Liver (tissue), 9 donors: ENCODE data around the gene LHFPL2. TPM values are rescaled to one million over a fixed set of nuclear protein-coding genes. Genes with fewer than 3 reads are reported as not detected.

Experiments used
- DNase-seq: peaks from one replicate; pipeline ENCODE4 v3.0.0-alpha.2; 2017; ENCODE audit warnings: low spot score
- H3K27ac ChIP-seq, 2 donors: one replicate each; pipeline ENCODE4 v1.7.0; 2013; ENCODE audit warnings: inconsistent platforms in 2 of 2, low read length in 2 of 2, control low read depth in 1 of 2, low read depth in 1 of 2, mild to moderate bottlenecking in 1 of 2
- H3K27me3 ChIP-seq, 4 donors: one replicate each; pipeline versions ENCODE4 v1.6.1 to v1.7.0; 2013; ENCODE audit warnings: low read length in 3 of 4, inconsistent platforms in 1 of 4, mild to moderate bottlenecking in 1 of 4, moderate library complexity in 1 of 4; ENCODE audit not compliant: control insufficient read depth in 4 of 4, insufficient read depth in 4 of 4
- H3K36me3 ChIP-seq, 4 donors: one replicate each; pipeline versions ENCODE4 v1.6.1 to v1.7.0; 2013; ENCODE audit warnings: low read length in 3 of 4, mild to moderate bottlenecking in 3 of 4, low read depth in 1 of 4, moderate library complexity in 1 of 4; ENCODE audit not compliant: control insufficient read depth in 4 of 4, insufficient read depth in 3 of 4
- H3K4me1 ChIP-seq, 4 donors: one replicate each; pipeline versions ENCODE4 v1.6.1 to v1.7.0; 2013; ENCODE audit warnings: low read length in 3 of 4, mild to moderate bottlenecking in 3 of 4, moderate library complexity in 1 of 4; ENCODE audit not compliant: control insufficient read depth in 4 of 4, insufficient read depth in 4 of 4
- H3K4me3 ChIP-seq, 3 donors: one replicate each; pipeline versions ENCODE4 v1.6.1 to v1.7.0; 2013; ENCODE audit warnings: low read length in 3 of 3, control low read depth in 1 of 3, low read depth in 1 of 3, mild to moderate bottlenecking in 1 of 3
- H3K9ac ChIP-seq, 2 donors: one replicate each; pipeline ENCODE4 v1.7.0; 2013; ENCODE audit warnings: low read length in 2 of 2, mild to moderate bottlenecking in 2 of 2, moderate library complexity in 2 of 2, control low read depth in 1 of 2, low read depth in 1 of 2
- H3K9me3 ChIP-seq, 4 donors: one replicate each; pipeline versions ENCODE4 v1.6.1 to v1.7.0; 2013; ENCODE audit warnings: low read length in 3 of 4; ENCODE audit not compliant: control insufficient read depth in 4 of 4
- EGR1 ChIP-seq, 2 donors: IDR thresholded peaks; 2 replicates each; pipeline ENCODE4 v1.6.1; 2016 to 2018; ENCODE audit warnings: antibody characterized with exemption in 2 of 2, low read depth in 2 of 2
- FOXA1 ChIP-seq: IDR thresholded peaks from 2 replicates; pipeline ENCODE4 v1.6.1; 2016; ENCODE audit warnings: antibody characterized with exemption
- FOXA2 ChIP-seq: IDR thresholded peaks from 2 replicates; pipeline ENCODE4 v1.6.1; 2016; ENCODE audit warnings: antibody characterized with exemption
- GABPA ChIP-seq, 2 donors: IDR thresholded peaks in 1 of 2; conservative IDR thresholded peaks in 1 of 2; 2 replicates each; pipeline ENCODE4 v1.6.1; 2016; ENCODE audit warnings: antibody characterized with exemption in 2 of 2, mild to moderate bottlenecking in 1 of 2, moderate library complexity in 1 of 2
- HNF4A ChIP-seq, 2 donors: conservative IDR thresholded peaks; 2 replicates each; pipeline ENCODE4 v1.6.1; 2016; ENCODE audit warnings: antibody characterized with exemption in 2 of 2, mild to moderate bottlenecking in 2 of 2
- JUND ChIP-seq, 2 donors: IDR thresholded peaks; 2 replicates each; pipeline ENCODE4 v1.6.1; 2016; ENCODE audit warnings: antibody characterized with exemption in 2 of 2
- NR2F2 ChIP-seq: IDR thresholded peaks from 2 replicates; pipeline ENCODE4 v1.6.1; 2016; ENCODE audit warnings: antibody characterized with exemption
- RAD21 ChIP-seq, 2 donors: IDR thresholded peaks; 2 replicates each; pipeline ENCODE4 v1.6.1; 2016; ENCODE audit warnings: antibody characterized with exemption in 2 of 2, mild to moderate bottlenecking in 2 of 2
- RXRA ChIP-seq, 2 donors: IDR thresholded peaks; 2 replicates each; pipeline ENCODE4 v1.6.1; 2017 to 2018; ENCODE audit warnings: antibody characterized with exemption in 2 of 2, mild to moderate bottlenecking in 1 of 2
- SP1 ChIP-seq: IDR thresholded peaks from 2 replicates; pipeline ENCODE4 v1.6.1; 2018; ENCODE audit warnings: antibody characterized with exemption, mild to moderate bottlenecking
- TAF1 ChIP-seq: conservative IDR thresholded peaks from 2 replicates; pipeline ENCODE4 v1.6.1; 2016; ENCODE audit warnings: antibody characterized with exemption, mild to moderate bottlenecking
- YY1 ChIP-seq: IDR thresholded peaks from 2 replicates; pipeline ENCODE4 v1.6.1; 2016; ENCODE audit warnings: antibody characterized with exemption, mild to moderate bottlenecking
- WGBS: extraction: QIAGEN DNeasy Blood & Tissue Kit; methylation state at CpG from one replicate; pipeline ENCODE4 v1.1.7; 2013; 5-methylcytosine and 5-hydroxymethylcytosine counted together
- polyA plus RNA-seq, 2 donors: library from polyadenylated mRNA; stranded (reverse) in 1 of 2; unstranded in 1 of 2; fragments of 200-250 nt in 1 of 2; fragments of >200 nt in 1 of 2; fragmentation: Nextera tagmentation in 1 of 2; extraction: Ambion mirVana in 1 of 2; gene quantifications; one replicate each; pipeline versions ENCODE4 v1.2.1 to v1.2.3, GENCODE V29; 2013 to 2015
- total RNA-seq, 2 donors: library from RNA; depleted of rRNA; stranded (reverse); fragments of >200 nt; gene quantifications; one replicate each; pipeline ENCODE4 v1.2.3, GENCODE V29; 2014
- TF ChIP-seq, protein P1 (sequence below): IDR thresholded peaks from 2 replicates; pipeline ENCODE4 v1.6.1; 2016; ENCODE audit warnings: antibody characterized with exemption
- TF ChIP-seq, protein P2 (sequence below): IDR thresholded peaks from 2 replicates; pipeline ENCODE4 v1.6.1; 2016; ENCODE audit warnings: antibody characterized with exemption
- TF ChIP-seq, protein P3 (sequence below): fragments of 150-350 bp; IDR thresholded peaks from 2 replicates; pipeline ENCODE4 v1.5.1; 2017; ENCODE audit warnings: improper control_type of control experiment, low read depth, low read length; ENCODE audit not compliant: missing input control
- TF ChIP-seq, protein P4 (sequence below): IDR thresholded peaks from 2 replicates; pipeline ENCODE4 v1.6.1; 2016; ENCODE audit warnings: antibody characterized with exemption, mild to moderate bottlenecking
- TF ChIP-seq, protein P5 (sequence below): IDR thresholded peaks from 2 replicates; pipeline ENCODE4 v1.6.1; 2016; ENCODE audit warnings: antibody characterized with exemption
- donor health status: healthy.
- donor health status: healthy.
- donor health status: healthy.
- donor health status: healthy.
- donor health status: healthy.

LHFPL2 gene
- total and polyA plus RNA-seq, 4 donors: 1.6 to 9.4 (median 5.6) TPM

DNA sequence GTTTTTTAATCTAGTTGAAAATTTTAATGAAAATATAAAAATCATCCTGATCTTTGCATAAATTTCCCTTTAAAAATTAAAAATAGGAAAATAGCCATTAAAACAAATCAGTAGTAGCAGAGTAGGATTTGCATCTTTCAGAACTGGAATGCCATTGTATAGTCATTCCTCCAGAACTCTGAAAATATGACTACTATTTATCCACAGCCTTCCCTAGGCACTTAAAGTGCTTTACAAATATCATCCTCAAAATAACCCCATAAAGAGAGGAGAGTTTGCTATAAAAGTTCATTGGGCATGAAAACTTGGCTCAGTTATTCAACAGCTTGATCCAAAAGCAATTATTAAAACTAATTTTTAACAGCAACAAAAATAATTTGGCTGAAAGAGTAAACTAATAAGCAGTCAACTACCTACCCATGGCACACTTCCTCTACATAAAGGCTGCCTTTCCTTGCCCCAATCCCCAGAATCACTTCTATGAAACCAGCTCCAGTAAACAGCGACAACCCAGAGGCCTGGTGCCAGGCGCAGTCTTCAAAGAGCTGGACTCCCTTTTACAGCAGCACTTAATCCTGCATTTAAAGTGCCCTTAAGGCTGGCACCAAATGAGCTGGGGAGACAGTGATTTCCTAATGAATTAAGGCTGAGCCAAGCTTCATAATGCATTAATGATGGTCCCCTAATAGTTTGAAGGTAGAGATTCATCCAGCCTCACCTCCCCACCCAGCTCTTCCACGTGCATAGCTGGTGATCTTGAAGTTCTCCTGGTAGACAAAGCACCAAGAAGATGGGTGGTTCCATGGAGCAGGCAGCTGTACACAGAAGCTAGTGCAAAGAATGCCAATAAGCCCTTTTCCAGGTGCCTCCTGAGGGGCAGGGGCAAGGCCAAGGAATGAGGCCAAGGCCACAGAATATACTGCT lies 36.1 kb downstream of the LHFPL2 start:
- no peaks in the 10 kb centered on the region for H3K9me3 ChIP-seq
- no peak overlapping the region for H3K27ac ChIP-seq
- H3K27me3 ChIP-seq: no peaks in the 10 kb centered on the region
- no peaks in the 10 kb centered on the region for H3K36me3 ChIP-seq
- DNase-seq: no peak
- H3K4me1 ChIP-seq: no peaks in the 10 kb centered on the region
- no peak overlapping the region for H3K4me3 ChIP-seq
- H3K9ac ChIP-seq: no peak overlapping the region
- 94% methylated on average over 3 of the region's 3 CpGs for WGBS
- TF ChIP-seq, protein P1, sequence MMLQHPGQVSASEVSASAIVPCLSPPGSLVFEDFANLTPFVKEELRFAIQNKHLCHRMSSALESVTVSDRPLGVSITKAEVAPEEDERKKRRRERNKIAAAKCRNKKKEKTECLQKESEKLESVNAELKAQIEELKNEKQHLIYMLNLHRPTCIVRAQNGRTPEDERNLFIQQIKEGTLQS: no peak
- no peak for TF ChIP-seq HNF4A (conservative IDR thresholded peaks at IDR 0.05)
- no peak for TF ChIP-seq JUND (IDR thresholded peaks at IDR 0.05)
- no peak for TF ChIP-seq FOXA2
- TF ChIP-seq SP1: no peak
- TF ChIP-seq, protein P2, sequence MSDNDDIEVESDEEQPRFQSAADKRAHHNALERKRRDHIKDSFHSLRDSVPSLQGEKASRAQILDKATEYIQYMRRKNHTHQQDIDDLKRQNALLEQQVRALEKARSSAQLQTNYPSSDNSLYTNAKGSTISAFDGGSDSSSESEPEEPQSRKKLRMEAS: no peak
- no peak for TF ChIP-seq GABPA (IDR thresholded peaks at IDR 0.05 in 1 of 2, conservative IDR thresholded peaks at IDR 0.05 in 1 of 2)
- TF ChIP-seq, protein P3, sequence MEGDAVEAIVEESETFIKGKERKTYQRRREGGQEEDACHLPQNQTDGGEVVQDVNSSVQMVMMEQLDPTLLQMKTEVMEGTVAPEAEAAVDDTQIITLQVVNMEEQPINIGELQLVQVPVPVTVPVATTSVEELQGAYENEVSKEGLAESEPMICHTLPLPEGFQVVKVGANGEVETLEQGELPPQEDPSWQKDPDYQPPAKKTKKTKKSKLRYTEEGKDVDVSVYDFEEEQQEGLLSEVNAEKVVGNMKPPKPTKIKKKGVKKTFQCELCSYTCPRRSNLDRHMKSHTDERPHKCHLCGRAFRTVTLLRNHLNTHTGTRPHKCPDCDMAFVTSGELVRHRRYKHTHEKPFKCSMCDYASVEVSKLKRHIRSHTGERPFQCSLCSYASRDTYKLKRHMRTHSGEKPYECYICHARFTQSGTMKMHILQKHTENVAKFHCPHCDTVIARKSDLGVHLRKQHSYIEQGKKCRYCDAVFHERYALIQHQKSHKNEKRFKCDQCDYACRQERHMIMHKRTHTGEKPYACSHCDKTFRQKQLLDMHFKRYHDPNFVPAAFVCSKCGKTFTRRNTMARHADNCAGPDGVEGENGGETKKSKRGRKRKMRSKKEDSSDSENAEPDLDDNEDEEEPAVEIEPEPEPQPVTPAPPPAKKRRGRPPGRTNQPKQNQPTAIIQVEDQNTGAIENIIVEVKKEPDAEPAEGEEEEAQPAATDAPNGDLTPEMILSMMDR: no peak
- no peak for TF ChIP-seq RXRA (IDR thresholded peaks at IDR 0.05)
- no peak for TF ChIP-seq RAD21 (IDR thresholded peaks at IDR 0.05)
- TF ChIP-seq TAF1: no peak
- no peak for TF ChIP-seq EGR1 (IDR thresholded peaks at IDR 0.05; ENCODE audit: low read depth in 2 of 2)

DNA sequence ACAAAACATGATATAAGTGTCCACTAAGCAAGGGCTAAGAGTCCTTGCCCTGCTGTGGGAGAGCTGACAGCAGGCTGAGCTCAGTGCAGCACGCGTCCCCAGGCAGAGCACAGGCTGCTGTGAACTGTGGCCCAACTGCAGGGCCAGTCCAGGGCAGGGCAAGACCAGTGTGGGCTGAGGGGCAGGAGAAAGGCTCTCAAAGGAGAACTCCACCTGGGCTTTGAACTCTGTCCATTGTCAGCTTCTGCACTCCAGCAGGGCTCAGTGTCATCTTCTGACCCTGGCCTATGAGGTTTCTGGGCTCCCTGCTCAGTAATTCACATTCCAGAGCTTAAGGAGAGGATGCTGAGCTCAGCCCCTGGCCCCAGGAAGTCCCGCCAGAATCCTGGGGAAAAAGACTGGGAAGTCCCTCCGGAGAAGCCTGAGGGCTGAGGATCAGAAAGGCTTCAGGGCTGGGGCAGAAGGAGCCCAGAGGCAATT lies 37.4 kb downstream of the LHFPL2 start:
- no peak overlapping the region for H3K4me3 ChIP-seq
- H3K4me1 ChIP-seq: no peaks in the 10 kb centered on the region
- H3K9ac ChIP-seq: no peak overlapping the region
- 84% methylated on average over 4 of the region's 4 CpGs for WGBS
- no peak overlapping the region for H3K27ac ChIP-seq
- DNase-seq: no peak
- no peaks in the 10 kb centered on the region for H3K36me3 ChIP-seq
- no peaks in the 10 kb centered on the region for H3K9me3 ChIP-seq
- TF ChIP-seq RAD21 (IDR thresholded peaks at IDR 0.05) (no peak), FOXA1 (no peak), HNF4A (conservative IDR thresholded peaks at IDR 0.05) (no peak), EGR1 (IDR thresholded peaks at IDR 0.05; ENCODE audit: low read depth in 2 of 2) (no peak), YY1 (no peak), RXRA (IDR thresholded peaks at IDR 0.05) (no peak), GABPA (IDR thresholded peaks at IDR 0.05 in 1 of 2, conservative IDR thresholded peaks at IDR 0.05 in 1 of 2) (no peak), TAF1 (no peak), SP1 (no peak), NR2F2 (no peak)
- TF ChIP-seq, protein P2: no peak
- TF ChIP-seq, protein P4, sequence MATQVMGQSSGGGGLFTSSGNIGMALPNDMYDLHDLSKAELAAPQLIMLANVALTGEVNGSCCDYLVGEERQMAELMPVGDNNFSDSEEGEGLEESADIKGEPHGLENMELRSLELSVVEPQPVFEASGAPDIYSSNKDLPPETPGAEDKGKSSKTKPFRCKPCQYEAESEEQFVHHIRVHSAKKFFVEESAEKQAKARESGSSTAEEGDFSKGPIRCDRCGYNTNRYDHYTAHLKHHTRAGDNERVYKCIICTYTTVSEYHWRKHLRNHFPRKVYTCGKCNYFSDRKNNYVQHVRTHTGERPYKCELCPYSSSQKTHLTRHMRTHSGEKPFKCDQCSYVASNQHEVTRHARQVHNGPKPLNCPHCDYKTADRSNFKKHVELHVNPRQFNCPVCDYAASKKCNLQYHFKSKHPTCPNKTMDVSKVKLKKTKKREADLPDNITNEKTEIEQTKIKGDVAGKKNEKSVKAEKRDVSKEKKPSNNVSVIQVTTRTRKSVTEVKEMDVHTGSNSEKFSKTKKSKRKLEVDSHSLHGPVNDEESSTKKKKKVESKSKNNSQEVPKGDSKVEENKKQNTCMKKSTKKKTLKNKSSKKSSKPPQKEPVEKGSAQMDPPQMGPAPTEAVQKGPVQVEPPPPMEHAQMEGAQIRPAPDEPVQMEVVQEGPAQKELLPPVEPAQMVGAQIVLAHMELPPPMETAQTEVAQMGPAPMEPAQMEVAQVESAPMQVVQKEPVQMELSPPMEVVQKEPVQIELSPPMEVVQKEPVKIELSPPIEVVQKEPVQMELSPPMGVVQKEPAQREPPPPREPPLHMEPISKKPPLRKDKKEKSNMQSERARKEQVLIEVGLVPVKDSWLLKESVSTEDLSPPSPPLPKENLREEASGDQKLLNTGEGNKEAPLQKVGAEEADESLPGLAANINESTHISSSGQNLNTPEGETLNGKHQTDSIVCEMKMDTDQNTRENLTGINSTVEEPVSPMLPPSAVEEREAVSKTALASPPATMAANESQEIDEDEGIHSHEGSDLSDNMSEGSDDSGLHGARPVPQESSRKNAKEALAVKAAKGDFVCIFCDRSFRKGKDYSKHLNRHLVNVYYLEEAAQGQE: no peak
- TF ChIP-seq, protein P5, sequence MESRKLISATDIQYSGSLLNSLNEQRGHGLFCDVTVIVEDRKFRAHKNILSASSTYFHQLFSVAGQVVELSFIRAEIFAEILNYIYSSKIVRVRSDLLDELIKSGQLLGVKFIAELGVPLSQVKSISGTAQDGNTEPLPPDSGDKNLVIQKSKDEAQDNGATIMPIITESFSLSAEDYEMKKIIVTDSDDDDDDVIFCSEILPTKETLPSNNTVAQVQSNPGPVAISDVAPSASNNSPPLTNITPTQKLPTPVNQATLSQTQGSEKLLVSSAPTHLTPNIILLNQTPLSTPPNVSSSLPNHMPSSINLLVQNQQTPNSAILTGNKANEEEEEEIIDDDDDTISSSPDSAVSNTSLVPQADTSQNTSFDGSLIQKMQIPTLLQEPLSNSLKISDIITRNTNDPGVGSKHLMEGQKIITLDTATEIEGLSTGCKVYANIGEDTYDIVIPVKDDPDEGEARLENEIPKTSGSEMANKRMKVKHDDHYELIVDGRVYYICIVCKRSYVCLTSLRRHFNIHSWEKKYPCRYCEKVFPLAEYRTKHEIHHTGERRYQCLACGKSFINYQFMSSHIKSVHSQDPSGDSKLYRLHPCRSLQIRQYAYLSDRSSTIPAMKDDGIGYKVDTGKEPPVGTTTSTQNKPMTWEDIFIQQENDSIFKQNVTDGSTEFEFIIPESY: no peak
- no peaks in the 10 kb centered on the region for H3K27me3 ChIP-seq
